Fibroblast of lung (primary cell): ENCODE measurements around the gene PACSIN2. TPM values are rescaled to one million over a fixed set of nuclear protein-coding genes. Genes with fewer than 3 reads are reported as not detected.

ENCODE experiments used
- DNase-seq, 2 donors: peaks; one replicate each; pipeline versions ENCODE4 v3.0.0 to v3.0.0-alpha.2; 2010; ENCODE audit warnings: low read depth in 2 of 2
- H2AFZ ChIP-seq: 2 replicates; pipeline ENCODE4 v1.5.1; 2012; ENCODE audit warnings: low read length, control low read depth, inconsistent platforms
- H3K27ac ChIP-seq: 2 replicates; pipeline ENCODE4 v1.5.1; 2011; ENCODE audit warnings: low read length, control low read depth; ENCODE audit not compliant: insufficient read depth
- H3K27me3 ChIP-seq: 2 replicates; pipeline ENCODE4 v1.5.1; 2011; ENCODE audit warnings: mild to moderate bottlenecking, low read length; ENCODE audit not compliant: control insufficient read depth, insufficient read depth
- H3K36me3 ChIP-seq: 2 replicates; pipeline ENCODE4 v1.5.1; 2011; ENCODE audit warnings: low read length; ENCODE audit not compliant: control insufficient read depth, insufficient read depth
- H3K4me1 ChIP-seq: 2 replicates; pipeline ENCODE4 v1.5.1; 2011; ENCODE audit warnings: low read length; ENCODE audit not compliant: control insufficient read depth, insufficient read depth; ENCODE audit errors: extremely low read depth
- H3K4me2 ChIP-seq: 2 replicates; pipeline ENCODE4 v1.5.1; 2011; ENCODE audit warnings: low read length, control low read depth; ENCODE audit not compliant: insufficient read depth; ENCODE audit errors: extremely low read depth
- H3K4me3 ChIP-seq, 4 experiments: fragments of 200-600 bp in 1 of 4; sonication (generic) in 1 of 4; replicated peaks in 1 of 4; 2 replicates each; pipeline ENCODE4 v1.5.1; 2011 to 2016; ENCODE audit warnings: low read length in 4 of 4, low read depth in 3 of 4, mild to moderate bottlenecking in 3 of 4, control low read depth in 2 of 4, inconsistent platforms in 1 of 4, mixed read lengths in 1 of 4; ENCODE audit not compliant: insufficient read depth in 1 of 4; ENCODE audit errors: control extremely low read depth in 1 of 4
- H3K79me2 ChIP-seq: 2 replicates; pipeline ENCODE4 v1.5.1; 2012; ENCODE audit warnings: mild to moderate bottlenecking, low read length, inconsistent platforms; ENCODE audit not compliant: control insufficient read depth, insufficient read depth
- H3K9ac ChIP-seq: 2 replicates; pipeline ENCODE4 v1.5.1; 2011; ENCODE audit warnings: mild to moderate bottlenecking, low read length, control low read depth; ENCODE audit not compliant: insufficient read depth
- H3K9me3 ChIP-seq: 2 replicates; pipeline ENCODE4 v1.5.1; 2012; ENCODE audit warnings: low read depth, low read length; ENCODE audit not compliant: control insufficient read depth, insufficient read depth
- H4K20me1 ChIP-seq: 2 replicates; pipeline ENCODE4 v1.5.1; 2011; ENCODE audit warnings: low read length; ENCODE audit not compliant: control insufficient read depth, insufficient read depth; ENCODE audit errors: extremely low read depth
- EZH2 ChIP-seq: IDR thresholded peaks from 2 replicates; pipeline ENCODE4 v1.5.1; 2012; ENCODE audit warnings: low read length, control low read depth, mild to moderate bottlenecking; ENCODE audit errors: missing control alignments
- polyA plus RNA-seq, 2 donors: library from polyadenylated mRNA; depleted of rRNA in 1 of 2; stranded (reverse) in 1 of 2; unstranded in 1 of 2; fragments of >200 nt; gene quantifications; 2 replicates each; pipeline ENCODE4 v1.2.1, GENCODE V29; 2011 to 2012; ENCODE audit warnings: missing spikeins in 1 of 2
- total RNA-seq: library from RNA; depleted of rRNA; stranded (reverse); fragments of >200 nt; gene quantifications from 2 replicates; pipeline ENCODE4 v1.2.1, GENCODE V29; 2014
- TF ChIP-seq, protein P1 (sequence below), 2 donors: IDR thresholded peaks in 1 of 2; conservative IDR thresholded peaks in 1 of 2; 1 replicate in 1 of 2; 2 replicates in 1 of 2; pipeline ENCODE4 v1.5.1; 2011 to 2012; ENCODE audit warnings: low read length in 2 of 2, control low read depth in 1 of 2, inconsistent platforms in 1 of 2, low read depth in 1 of 2, mild to moderate bottlenecking in 1 of 2

Gene PACSIN2
- total and polyA plus RNA-seq, 2 donors (not counting 1 experiment from before 2014, with no cell fraction given): 30.1 to 41.4 TPM

- Histone ChIP-seq H3K4me1 (peaks cover 34% of the 10 kb centered on the region), H3K27me3 (no peaks in the 10 kb centered on the region), H3K4me2 (peak overlapping the region; percentile 18), H3K4me3 (no peak overlapping the region), H2AFZ (no peak overlapping the region), H3K9ac (no peak overlapping the region), H4K20me1 (no peaks in the 10 kb centered on the region), H3K27ac (no peak overlapping the region), H3K9me3 (no peaks in the 10 kb centered on the region), H3K36me3 (no peaks in the 10 kb centered on the region), H3K79me2 (peaks cover 82% of the 10 kb centered on the region)
- TF ChIP-seq, protein P1, sequence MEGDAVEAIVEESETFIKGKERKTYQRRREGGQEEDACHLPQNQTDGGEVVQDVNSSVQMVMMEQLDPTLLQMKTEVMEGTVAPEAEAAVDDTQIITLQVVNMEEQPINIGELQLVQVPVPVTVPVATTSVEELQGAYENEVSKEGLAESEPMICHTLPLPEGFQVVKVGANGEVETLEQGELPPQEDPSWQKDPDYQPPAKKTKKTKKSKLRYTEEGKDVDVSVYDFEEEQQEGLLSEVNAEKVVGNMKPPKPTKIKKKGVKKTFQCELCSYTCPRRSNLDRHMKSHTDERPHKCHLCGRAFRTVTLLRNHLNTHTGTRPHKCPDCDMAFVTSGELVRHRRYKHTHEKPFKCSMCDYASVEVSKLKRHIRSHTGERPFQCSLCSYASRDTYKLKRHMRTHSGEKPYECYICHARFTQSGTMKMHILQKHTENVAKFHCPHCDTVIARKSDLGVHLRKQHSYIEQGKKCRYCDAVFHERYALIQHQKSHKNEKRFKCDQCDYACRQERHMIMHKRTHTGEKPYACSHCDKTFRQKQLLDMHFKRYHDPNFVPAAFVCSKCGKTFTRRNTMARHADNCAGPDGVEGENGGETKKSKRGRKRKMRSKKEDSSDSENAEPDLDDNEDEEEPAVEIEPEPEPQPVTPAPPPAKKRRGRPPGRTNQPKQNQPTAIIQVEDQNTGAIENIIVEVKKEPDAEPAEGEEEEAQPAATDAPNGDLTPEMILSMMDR (conservative IDR thresholded peaks at IDR 0.05 in 1 of 2, IDR thresholded peaks at IDR 0.05 in 1 of 2; ENCODE audit: low read depth in 1 of 2, low read length in 2 of 2): no peak
- no peak for TF ChIP-seq EZH2
- DNase-seq: no peak
Observed at GRCh38 chr22:43005106-43005505, 9.8 kb downstream of the PACSIN2 start.

DNA sequence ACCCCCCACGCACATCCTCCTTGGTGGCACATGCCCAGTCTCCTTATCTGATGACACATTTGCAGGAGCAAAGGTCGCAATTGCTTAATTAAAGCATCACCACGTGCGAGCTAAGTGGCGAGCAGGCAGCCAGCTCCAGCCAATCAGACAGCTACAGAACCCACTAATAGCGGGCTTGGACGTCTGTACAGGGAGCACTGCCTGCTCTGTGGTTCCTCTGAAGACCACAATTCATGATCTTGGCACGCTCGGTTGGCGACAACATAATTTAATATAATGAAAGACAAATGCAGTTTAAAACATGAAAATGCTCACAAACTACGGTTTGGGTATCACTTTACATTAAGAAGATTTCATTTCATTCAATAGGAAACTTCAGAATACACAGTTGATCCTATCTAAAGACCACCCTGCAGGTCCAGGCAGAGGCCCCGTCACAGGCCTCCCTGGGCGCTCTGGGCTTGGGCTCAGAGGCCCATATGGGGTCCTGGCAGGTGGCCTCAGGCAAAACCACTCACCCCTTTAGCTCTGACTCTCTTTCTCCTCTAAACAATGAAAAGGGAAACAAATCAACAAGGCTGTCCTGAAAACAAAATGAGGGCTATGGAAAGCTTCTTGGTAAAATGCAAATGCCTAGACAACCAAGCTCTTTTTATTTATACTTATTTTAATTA is 10.4 kb downstream of the PACSIN2 start:
- Histone ChIP-seq H2AFZ (no peak overlapping the region), H3K4me2 (no peak overlapping the region)

DNA sequence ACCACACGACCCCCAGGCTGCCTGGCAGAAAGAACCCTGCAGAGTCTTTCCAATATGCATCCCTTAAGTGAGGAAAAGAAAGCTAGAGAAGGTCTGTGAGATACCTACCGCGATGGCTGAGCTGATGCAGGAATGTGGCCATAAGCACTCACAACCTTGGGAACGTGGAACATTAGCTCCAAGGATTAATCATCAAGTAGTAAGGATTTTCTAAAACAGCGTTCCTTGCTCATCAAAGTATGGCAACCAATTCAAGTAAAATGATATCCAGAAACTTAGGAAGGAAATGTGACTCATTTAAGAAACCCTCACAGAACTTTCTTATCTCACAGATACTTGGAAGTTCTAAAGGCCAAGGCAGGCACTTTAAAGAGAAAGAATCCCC is 12.8 kb downstream of the PACSIN2 start:
- H3K79me2 ChIP-seq: peaks cover 84% of the 10 kb centered on the region
- no peak overlapping the region for H2AFZ ChIP-seq
- no peak overlapping the region for H3K9ac ChIP-seq
- no peaks in the 10 kb centered on the region for H4K20me1 ChIP-seq
- peak; percentile 58 to 94 for DNase-seq
- peaks cover 36% of the 10 kb centered on the region for H3K4me1 ChIP-seq
- TF ChIP-seq, protein P1 (conservative IDR thresholded peaks at IDR 0.05 in 1 of 2, IDR thresholded peaks at IDR 0.05 in 1 of 2; ENCODE audit: low read depth in 1 of 2, low read length in 2 of 2): no peak
- no peak for TF ChIP-seq EZH2
- no peaks in the 10 kb centered on the region for H3K27me3 ChIP-seq
- H3K9me3 ChIP-seq: no peaks in the 10 kb centered on the region
- peak overlapping the region; percentile 81 for H3K4me2 ChIP-seq
- H3K27ac ChIP-seq: peak overlapping the region; percentile 82
- H3K36me3 ChIP-seq: no peaks in the 10 kb centered on the region
- H3K4me3 ChIP-seq: peak overlapping the region in 1 of 4 experiments; percentile 3

More for the DNA sequence above, 10.4 kb downstream of the PACSIN2 start:
- Histone ChIP-seq H3K9me3 (no peaks in the 10 kb centered on the region), H3K27me3 (no peaks in the 10 kb centered on the region), H3K79me2 (peaks cover 83% of the 10 kb centered on the region), H3K9ac (no peak overlapping the region), H3K4me3 (no peak overlapping the region), H3K4me1 (peaks cover 36% of the 10 kb centered on the region), H3K27ac (peak overlapping the region; percentile 32), H3K36me3 (no peaks in the 10 kb centered on the region), H4K20me1 (no peaks in the 10 kb centered on the region)
- peak; percentile 68 to 81 for DNase-seq
- TF ChIP-seq, protein P1 (conservative IDR thresholded peaks at IDR 0.05 in 1 of 2, IDR thresholded peaks at IDR 0.05 in 1 of 2; ENCODE audit: low read depth in 1 of 2, low read length in 2 of 2): no peak
- no peak for TF ChIP-seq EZH2
